ENCODE data around the gene RTN4RL2. TPM values are rescaled to one million over a fixed set of nuclear protein-coding genes. Genes with fewer than 3 reads are reported as not detected.
A peak's percentile ranks its signal among the peaks of the same experiment; 100 is the strongest.

The RTN4RL2 gene
- total and polyA plus RNA-seq, 10 of the 15 experiments (the other 5 are each of a cell fraction or from before 2014, with no cell fraction given) = 0.14 to 1.1 (median 0.52) TPM; not detected in 4

GRCh38 chr11:57424792-57425564, 35.4 kb upstream of the RTN4RL2 start (continued):
- TF ChIP-seq POLR2AphosphoS5 (IDR thresholded peaks at IDR 0.05; ENCODE audit: low read length) (peak; percentile 81), IRF5 (IDR thresholded peaks at IDR 0.05; ENCODE audit: borderline replicate concordance) (no peak), ATF2 (IDR thresholded peaks at IDR 0.05; ENCODE audit: low read length) (peak; percentile 96), RAD21 (IDR thresholded peaks at IDR 0.05; ENCODE audit: insufficient read depth, low read depth, low read length) (no peak), RB1 (IDR thresholded peaks at IDR 0.05; ENCODE audit: borderline replicate concordance) (no peak), SIX5 (IDR thresholded peaks at IDR 0.05; ENCODE audit: low read depth, low read length, severe bottlenecking) (no peak), SKIL (IDR thresholded peaks at IDR 0.05; ENCODE audit: low read depth, poor library complexity, severe bottlenecking) (peak; percentile 90), ZNF384 (IDR thresholded peaks at IDR 0.05; ENCODE audit: borderline replicate concordance, low read depth, low read length) (no peak), GABPA (IDR thresholded peaks at IDR 0.05; ENCODE audit: low read depth) (peak; percentile 75), DPF2 (IDR thresholded peaks at IDR 0.05) (peak; percentile 90), JUND (IDR thresholded peaks at IDR 0.05; ENCODE audit: low read depth, low read length) (peak; percentile 85), SMAD1 (IDR thresholded peaks at IDR 0.05; ENCODE audit: low read depth, partially characterized antibody) (peak; percentile 93), ASH2L (IDR thresholded peaks at IDR 0.05; ENCODE audit: borderline replicate concordance, low read depth) (no peak), CHD2 (IDR thresholded peaks at IDR 0.05; ENCODE audit: borderline replicate concordance, low read depth, low read length) (peak; percentile 78), MEF2B (IDR thresholded peaks at IDR 0.05; ENCODE audit: partially characterized antibody, poor library complexity, severe bottlenecking) (peak; percentile 97), NFYA (IDR thresholded peaks at IDR 0.05; ENCODE audit: borderline replicate concordance, low read depth, low read length) (no peak), BCL3 (IDR thresholded peaks at IDR 0.05; ENCODE audit: borderline replicate concordance, insufficient read depth, low read depth, low read length, poor library complexity, severe bottlenecking) (peak; percentile 97), EZH2 (IDR thresholded peaks at IDR 0.05; ENCODE audit: borderline replicate concordance, control insufficient read depth, low read depth, low read length) (no peak), E4F1 (IDR thresholded peaks at IDR 0.05; ENCODE audit: borderline replicate concordance, partially characterized antibody) (peak; percentile 35)

All from GM12878 (cell line).